Calu3 (cell line): ENCODE measurements around the gene NDOR1. TPM values are rescaled to one million over a fixed set of nuclear protein-coding genes. Genes with fewer than 3 reads are reported as not detected.

Experiments used
- BruUV-seq: library from RNA; stranded (reverse); fragments of 400-500 nt; replicated peaks from 2 replicates; lab custom pipeline; 2021; lab: Mats Ljungman, UMichigan
- CTCF ChIA-PET: fragments of 300-600 bp; sonication (Branson Sonifier 250); formaldehyde crosslinking; loops from one replicate; lab custom pipeline; 2022; ENCODE audit warnings: antibody characterized with exemption; lab: Charles Lee
- DNase-seq: peaks from one replicate; pipeline ENCODE4 v3.0.0; 2022
- H3K27ac Mint-ChIP-seq: one replicate; pipeline ENCODE4 v1.8.0; 2022; ENCODE audit warnings: mixed read lengths; ENCODE audit not compliant: unreplicated experiment
- H3K27me3 Mint-ChIP-seq: one replicate; pipeline ENCODE4 v1.8.0; 2022; ENCODE audit warnings: mixed read lengths; ENCODE audit not compliant: unreplicated experiment
- H3K36me3 Mint-ChIP-seq: one replicate; pipeline ENCODE4 v1.8.0; 2022; ENCODE audit warnings: mild to moderate bottlenecking, moderate library complexity, mixed read lengths; ENCODE audit not compliant: insufficient read depth, unreplicated experiment
- H3K4me1 Mint-ChIP-seq: one replicate; pipeline ENCODE4 v1.8.0; 2022; ENCODE audit warnings: mild to moderate bottlenecking, low read depth, mixed read lengths; ENCODE audit not compliant: unreplicated experiment
- H3K4me3 Mint-ChIP-seq: one replicate; pipeline ENCODE4 v1.8.0; 2022; ENCODE audit warnings: mild to moderate bottlenecking, low read depth, moderate library complexity, mixed read lengths; ENCODE audit not compliant: unreplicated experiment
- H3K9me3 Mint-ChIP-seq: one replicate; pipeline ENCODE4 v1.8.0; 2022; ENCODE audit warnings: low read depth, mixed read lengths; ENCODE audit not compliant: unreplicated experiment
- intact Hi-C: fragments of 100-400 bp; cut with micrococcal nuclease; formaldehyde crosslinking; loops from one replicate; pipeline ENCODE4 v1.10.0; 2022; ENCODE audit not compliant: unreplicated experiment
- total RNA-seq: library from RNA; stranded (reverse); gene quantifications from 2 replicates; pipeline ENCODE4 v1.2.3, GENCODE V29; 2022
- TF ChIP-seq, protein P1 (sequence below): fragments of 200-600 bp; IDR thresholded peaks from one replicate; pipeline ENCODE4 v1.8.0; 2022; ENCODE audit warnings: antibody characterized with exemption; ENCODE audit not compliant: unreplicated experiment

NDOR1 gene
- total RNA-seq, 1 experiment from 2014 or later: 27.7 TPM

- H3K27ac Mint-ChIP-seq: no peak overlapping the region
- no peaks in the 10 kb centered on the region for H3K27me3 Mint-ChIP-seq
- no peaks in the 10 kb centered on the region for H3K9me3 Mint-ChIP-seq
- TF ChIP-seq, protein P1, sequence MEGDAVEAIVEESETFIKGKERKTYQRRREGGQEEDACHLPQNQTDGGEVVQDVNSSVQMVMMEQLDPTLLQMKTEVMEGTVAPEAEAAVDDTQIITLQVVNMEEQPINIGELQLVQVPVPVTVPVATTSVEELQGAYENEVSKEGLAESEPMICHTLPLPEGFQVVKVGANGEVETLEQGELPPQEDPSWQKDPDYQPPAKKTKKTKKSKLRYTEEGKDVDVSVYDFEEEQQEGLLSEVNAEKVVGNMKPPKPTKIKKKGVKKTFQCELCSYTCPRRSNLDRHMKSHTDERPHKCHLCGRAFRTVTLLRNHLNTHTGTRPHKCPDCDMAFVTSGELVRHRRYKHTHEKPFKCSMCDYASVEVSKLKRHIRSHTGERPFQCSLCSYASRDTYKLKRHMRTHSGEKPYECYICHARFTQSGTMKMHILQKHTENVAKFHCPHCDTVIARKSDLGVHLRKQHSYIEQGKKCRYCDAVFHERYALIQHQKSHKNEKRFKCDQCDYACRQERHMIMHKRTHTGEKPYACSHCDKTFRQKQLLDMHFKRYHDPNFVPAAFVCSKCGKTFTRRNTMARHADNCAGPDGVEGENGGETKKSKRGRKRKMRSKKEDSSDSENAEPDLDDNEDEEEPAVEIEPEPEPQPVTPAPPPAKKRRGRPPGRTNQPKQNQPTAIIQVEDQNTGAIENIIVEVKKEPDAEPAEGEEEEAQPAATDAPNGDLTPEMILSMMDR: no peak
- H3K4me1 Mint-ChIP-seq: peaks cover 10% of the 10 kb centered on the region
- peaks cover 49% of the 10 kb centered on the region for H3K36me3 Mint-ChIP-seq
- DNase-seq: no peak
- H3K4me3 Mint-ChIP-seq: peak overlapping the region; percentile 98
- no TSS peak for BruUV-seq
- CTCF ChIA-PET: no interaction called here
- intact Hi-C loops: no loop called here
Measured at GRCh38 chr9:137187386-137187785, 18.1 kb upstream of the NDOR1 start.

- intact Hi-C loops: no loop called here
- peak overlapping the region; percentile 98 for H3K4me3 Mint-ChIP-seq
- H3K9me3 Mint-ChIP-seq: no peaks in the 10 kb centered on the region
- no peaks in the 10 kb centered on the region for H3K27me3 Mint-ChIP-seq
- H3K36me3 Mint-ChIP-seq: peaks cover 49% of the 10 kb centered on the region
- H3K4me1 Mint-ChIP-seq: peaks cover 10% of the 10 kb centered on the region
- DNase-seq: no peak
- peak overlapping the region; percentile 91 for H3K27ac Mint-ChIP-seq
- TF ChIP-seq, protein P1: no peak
- no TSS peak for BruUV-seq
- CTCF ChIA-PET: interaction anchor here (1.3 to 1.5 kb wide), 2 partner anchors 39 to 48 kb away, joined by 5 to 11 read pairs; partner anchors contain the start of gene RNF224
Measured at GRCh38 chr9:137188086-137188489, 17.4 kb upstream of the NDOR1 start.

DNA sequence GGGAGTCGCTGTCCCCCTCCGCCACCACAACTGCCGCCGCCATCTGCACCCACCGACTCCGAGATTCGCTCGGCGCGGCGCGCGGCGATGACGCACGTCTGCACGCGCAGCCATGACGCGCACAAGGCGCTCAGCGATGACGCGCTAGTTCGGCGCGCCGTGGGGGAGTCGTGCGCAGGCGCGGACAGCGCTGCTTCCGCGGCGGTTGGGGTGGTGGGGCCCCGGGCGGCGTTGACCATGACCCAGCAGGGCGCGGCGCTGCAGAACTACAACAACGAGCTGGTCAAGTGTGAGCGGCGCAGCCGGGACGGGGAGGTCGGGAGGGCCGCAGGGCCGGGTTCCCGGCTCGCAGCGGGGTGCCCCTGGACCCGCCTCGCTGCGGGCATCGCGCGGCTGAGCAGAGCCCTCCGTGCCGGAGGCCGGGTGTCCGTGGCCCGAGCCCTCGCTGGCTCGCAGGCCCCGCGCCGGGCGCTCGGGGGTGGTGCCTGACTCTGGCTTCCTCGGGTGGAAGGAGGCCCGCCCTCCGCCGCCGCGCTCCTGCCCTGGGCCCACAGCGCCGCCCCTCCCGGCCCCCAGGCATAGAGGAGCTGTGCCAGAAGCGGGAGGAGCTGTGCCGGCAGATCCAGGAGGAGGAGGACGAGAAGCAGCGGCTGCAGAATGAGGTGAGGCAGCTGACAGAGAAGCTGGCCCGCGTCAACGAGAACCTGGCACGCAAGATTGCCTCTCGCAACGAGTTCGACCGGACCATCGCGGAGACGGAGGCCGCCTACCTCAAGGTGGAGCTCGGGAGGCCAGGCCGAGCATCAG lies 16.8 kb upstream of the NDOR1 start, which contains the start of the genes ANAPC2 and SSNA1:
Gene ANAPC2, minus strand, starts transcription at position 71 of the 807 bp plus-strand sequence. Its CDS starts 28 bp downstream, at position 43.
Gene SSNA1, plus strand, starts transcription at position 187 of the 807 bp plus-strand sequence. Its CDS starts 51 bp downstream, at position 238.
- BruUV-seq: no TSS peak
- no peaks in the 10 kb centered on the region for H3K9me3 Mint-ChIP-seq
- peak; percentile 92 for DNase-seq
- H3K27me3 Mint-ChIP-seq: no peaks in the 10 kb centered on the region
- H3K4me1 Mint-ChIP-seq: peaks cover 10% of the 10 kb centered on the region
- intact Hi-C loops: no loop called here
- H3K36me3 Mint-ChIP-seq: peaks cover 54% of the 10 kb centered on the region
- TF ChIP-seq, protein P1: no peak
- CTCF ChIA-PET: interaction anchor here (0.5 to 1.9 kb wide), 8 partner anchors 10 to 122 kb away, joined by 3 to 11 read pairs (median 5); partner anchors contain the start of gene RNF224
- H3K27ac Mint-ChIP-seq: peak within 1 kb of the TSS; percentile 91
- H3K4me3 Mint-ChIP-seq: peak within 1 kb of the TSS; percentile 98

DNA sequence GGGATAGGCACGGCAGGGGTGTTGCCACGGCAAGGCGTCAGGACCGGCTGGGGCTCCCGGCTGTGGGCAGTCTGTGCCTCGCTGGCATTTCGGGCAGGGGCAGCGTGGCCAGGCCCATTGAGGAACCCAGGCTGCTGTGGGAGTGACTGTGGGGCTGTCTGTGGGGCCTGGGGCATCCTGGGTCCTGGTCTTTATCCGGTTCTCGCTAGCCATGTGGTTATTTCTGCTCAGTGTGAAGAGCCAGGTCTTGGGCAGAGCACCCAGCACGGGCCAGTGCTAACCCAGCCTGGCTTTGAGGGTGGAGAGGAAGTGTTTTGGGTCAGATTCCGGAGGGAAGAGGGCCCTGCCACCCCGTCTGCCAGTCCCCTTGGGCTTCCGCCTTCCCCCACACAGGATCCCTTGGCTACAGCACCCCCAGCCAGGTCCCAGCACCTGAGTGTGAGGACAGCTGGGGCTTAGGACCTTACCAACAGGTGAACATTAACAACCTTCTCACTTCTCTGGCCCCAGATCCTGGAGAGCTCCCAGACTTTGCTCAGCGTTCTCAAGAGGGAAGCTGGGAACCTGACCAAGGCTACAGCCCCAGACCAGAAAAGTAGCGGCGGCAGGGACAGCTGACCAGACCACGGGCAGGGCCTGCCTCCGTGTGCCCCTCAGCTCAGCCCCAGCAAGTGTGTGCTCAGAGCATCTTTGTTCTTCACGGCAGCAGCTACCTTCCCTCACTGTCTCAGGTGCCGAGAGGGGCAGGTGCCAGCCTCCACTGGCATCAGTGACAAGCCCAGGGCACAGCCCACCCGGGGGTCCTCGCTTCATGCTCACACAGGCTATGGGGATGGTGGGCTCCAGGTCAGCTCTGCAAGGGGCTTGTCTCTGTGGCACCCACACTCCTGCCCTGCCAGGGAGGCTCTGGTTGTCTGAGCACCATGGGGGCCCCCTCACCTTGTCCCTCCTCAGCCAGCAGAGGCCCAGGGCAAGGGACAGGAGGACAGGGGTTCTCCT lies 15.9 kb upstream of the NDOR1 start:
- TF ChIP-seq, protein P1: no peak
- TSS peak; percentile 81 for BruUV-seq
- Mint-ChIP-seq H3K4me3 (peak overlapping the region; percentile 98), H3K27ac (peak overlapping the region; percentile 91), H3K9me3 (no peaks in the 10 kb centered on the region), H3K36me3 (peaks cover 46% of the 10 kb centered on the region), H3K4me1 (peaks cover 10% of the 10 kb centered on the region), H3K27me3 (no peaks in the 10 kb centered on the region)
- CTCF ChIA-PET: interaction anchor here (0.6 to 1.9 kb wide), 7 partner anchors 9 to 105 kb away, joined by 3 to 11 read pairs (median 5); partner anchors contain the start of gene RNF224
- no peak for DNase-seq
- intact Hi-C loops: no loop called here
